GM10266 (cell line): ENCODE data around the gene ARPC5.

Experiments
- DNase-seq: peaks from one replicate; pipeline ENCODE4 v3.0.0; 2012; ENCODE audit errors: extremely low spot score
- TF ChIP-seq, protein P1 (sequence below): IDR thresholded peaks from 2 replicates; pipeline ENCODE4 v1.5.1; 2012; ENCODE audit warnings: mild to moderate bottlenecking, low read depth; ENCODE audit not compliant: control insufficient read depth, insufficient read depth; ENCODE audit errors: missing control alignments

Gene ARPC5

DNA sequence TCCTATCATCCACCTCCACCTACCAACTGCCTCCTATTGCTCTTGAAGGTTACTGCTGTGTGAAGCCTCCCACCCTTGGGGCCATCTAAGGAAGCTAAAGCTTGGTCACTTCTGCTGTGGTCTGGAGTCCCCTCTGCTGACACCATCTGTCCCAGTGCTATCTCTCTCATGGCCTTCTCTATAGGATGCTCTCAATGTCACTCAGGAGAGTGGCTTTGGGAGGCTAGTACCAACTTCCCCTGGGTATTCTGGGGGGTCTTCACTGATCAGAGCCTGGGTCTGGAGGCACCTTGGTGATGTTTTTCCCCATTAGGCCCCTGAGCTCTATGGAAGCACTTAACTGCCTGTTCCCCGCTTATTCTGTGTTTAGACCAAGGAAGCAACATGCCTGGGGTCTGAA is 33.1 kb downstream of the ARPC5 start:
- TF ChIP-seq, protein P1, sequence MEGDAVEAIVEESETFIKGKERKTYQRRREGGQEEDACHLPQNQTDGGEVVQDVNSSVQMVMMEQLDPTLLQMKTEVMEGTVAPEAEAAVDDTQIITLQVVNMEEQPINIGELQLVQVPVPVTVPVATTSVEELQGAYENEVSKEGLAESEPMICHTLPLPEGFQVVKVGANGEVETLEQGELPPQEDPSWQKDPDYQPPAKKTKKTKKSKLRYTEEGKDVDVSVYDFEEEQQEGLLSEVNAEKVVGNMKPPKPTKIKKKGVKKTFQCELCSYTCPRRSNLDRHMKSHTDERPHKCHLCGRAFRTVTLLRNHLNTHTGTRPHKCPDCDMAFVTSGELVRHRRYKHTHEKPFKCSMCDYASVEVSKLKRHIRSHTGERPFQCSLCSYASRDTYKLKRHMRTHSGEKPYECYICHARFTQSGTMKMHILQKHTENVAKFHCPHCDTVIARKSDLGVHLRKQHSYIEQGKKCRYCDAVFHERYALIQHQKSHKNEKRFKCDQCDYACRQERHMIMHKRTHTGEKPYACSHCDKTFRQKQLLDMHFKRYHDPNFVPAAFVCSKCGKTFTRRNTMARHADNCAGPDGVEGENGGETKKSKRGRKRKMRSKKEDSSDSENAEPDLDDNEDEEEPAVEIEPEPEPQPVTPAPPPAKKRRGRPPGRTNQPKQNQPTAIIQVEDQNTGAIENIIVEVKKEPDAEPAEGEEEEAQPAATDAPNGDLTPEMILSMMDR: no peak
- no peak for DNase-seq

- TF ChIP-seq, protein P1: no peak
- DNase-seq: no peak
Observed at GRCh38 chr1:183600634-183601033, 34.9 kb downstream of the ARPC5 start.

- no peak for DNase-seq
- TF ChIP-seq, protein P1: no peak
Observed at GRCh38 chr1:183600136-183600535, 35.4 kb downstream of the ARPC5 start.

DNA sequence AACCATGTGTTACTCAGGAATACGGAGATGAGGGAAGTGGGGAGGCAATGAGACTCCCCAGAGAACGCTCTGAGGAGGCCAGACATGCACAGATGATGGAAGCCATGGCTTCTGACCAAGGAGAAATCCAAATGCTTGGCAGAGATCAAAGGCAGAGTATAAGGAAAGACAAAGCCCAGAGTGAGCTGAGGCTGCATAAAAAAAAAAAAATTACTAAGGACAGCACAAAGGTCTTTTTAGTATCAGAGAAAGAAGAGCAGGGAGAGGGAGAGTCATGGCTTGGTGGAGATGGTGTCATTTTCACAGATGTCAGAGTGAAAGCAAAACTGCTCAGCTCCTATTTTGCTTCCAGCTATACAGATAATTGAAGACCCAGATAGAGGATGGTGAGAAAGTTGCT is 37.2 kb downstream of the ARPC5 start:
- TF ChIP-seq, protein P1: no peak
- DNase-seq: no peak

- DNase-seq: no peak
- TF ChIP-seq, protein P1: no peak
Observed at GRCh38 chr1:183597656-183598347, 37.8 kb downstream of the ARPC5 start.

- no peak for DNase-seq
- TF ChIP-seq, protein P1: no peak
Observed at GRCh38 chr1:183596500-183596899, 39.1 kb downstream of the ARPC5 start.

DNA sequence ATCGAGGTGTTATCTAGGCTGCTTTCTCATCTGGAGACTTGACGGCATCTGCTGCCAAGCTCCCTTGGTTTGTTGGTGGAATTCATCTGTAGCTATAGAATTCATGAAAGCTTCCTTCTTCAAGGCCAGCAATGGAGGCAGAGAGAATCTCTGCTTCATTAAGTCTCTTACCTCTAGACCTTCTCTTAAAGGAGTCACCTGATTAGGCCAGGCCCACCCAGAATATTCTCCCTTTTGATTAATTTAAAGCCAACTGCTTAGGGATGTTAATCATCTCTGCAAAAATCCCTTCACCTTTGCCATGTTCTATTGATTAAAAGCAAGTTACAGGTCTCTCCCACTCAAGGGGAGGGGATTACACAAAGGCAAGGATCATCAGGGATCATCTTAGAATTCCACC is 40.0 kb downstream of the ARPC5 start:
- TF ChIP-seq, protein P1: no peak
- no peak for DNase-seq
